OCI-LY3 (cell line): ENCODE data around the gene RAP1GAP2.

ENCODE experiments used
- H2AFZ ChIP-seq: fragments of 200-600, 300-600 bp; shearing (Covaris generic); 2 replicates; pipeline ENCODE4 v1.6.0; 2014; ENCODE audit warnings: antibody characterized with exemption, low read depth, low read length
- H3K27ac ChIP-seq: fragments of 200-600, 300-600 bp; sonication (generic); 2 replicates; pipeline ENCODE4 v1.5.1; 2014; ENCODE audit warnings: mild to moderate bottlenecking, low read length, moderate library complexity, mixed read lengths
- H3K27me3 ChIP-seq: fragments of 200-600, 300-600 bp; sonication (generic); 2 replicates; pipeline ENCODE4 v1.6.1; 2014; ENCODE audit warnings: low read depth, low read length, mixed read lengths
- H3K36me3 ChIP-seq: fragments of 200-600, 300-600 bp; sonication (generic); replicated peaks from 2 replicates; pipeline ENCODE3; 2014; ENCODE audit warnings: low read depth, low read length, mixed read lengths
- H3K4me1 ChIP-seq: fragments of 300-600, 200-600 bp; sonication (generic); 2 replicates; pipeline ENCODE4 v1.6.1; 2014; ENCODE audit warnings: low read length, mixed read lengths
- H3K4me2 ChIP-seq: fragments of 200-600, 300-600 bp; sonication (generic); 2 replicates; pipeline ENCODE4 v1.6.1; 2014; ENCODE audit warnings: low read length, mixed read lengths
- H3K4me3 ChIP-seq: fragments of 300-600, 200-600 bp; sonication (generic); 2 replicates; pipeline ENCODE4 v1.5.1; 2014; ENCODE audit warnings: antibody characterized with exemption, mild to moderate bottlenecking, low read length, moderate library complexity
- H3K79me2 ChIP-seq: fragments of 300-600, 200-600 bp; shearing (Covaris generic); 2 replicates; pipeline ENCODE4 v1.6.1; 2014; ENCODE audit warnings: mild to moderate bottlenecking, low read length, mixed read lengths
- H3K9ac ChIP-seq: fragments of 300-600, 200-600 bp; shearing (Covaris generic); 2 replicates; pipeline ENCODE4 v1.6.0; 2014; ENCODE audit warnings: mild to moderate bottlenecking, low read length, moderate library complexity
- H3K9me3 ChIP-seq: fragments of 200-600, 300-600 bp; shearing (Covaris generic); 2 replicates; pipeline ENCODE4 v1.6.1; 2014; ENCODE audit warnings: low read length, mixed read lengths; ENCODE audit not compliant: insufficient read depth
- H4K20me1 ChIP-seq: fragments of 200-600, 300-600 bp; sonication (generic); 2 replicates; pipeline ENCODE4 v1.6.1; 2016; ENCODE audit warnings: low read length, mixed read lengths; ENCODE audit not compliant: insufficient read depth
- EZH2phosphoT487 ChIP-seq: fragments of 200-600 bp; shearing (Covaris generic); IDR thresholded peaks from 2 replicates; pipeline ENCODE4 v1.6.1; 2018; ENCODE audit warnings: antibody characterized with exemption, mixed run types, low read depth
- TF ChIP-seq, protein P1 (sequence below): fragments of 200-600, 300-600 bp; sonication (generic); IDR thresholded peaks from 2 replicates; pipeline ENCODE4 v1.5.1; 2014; ENCODE audit warnings: antibody characterized with exemption, low read length, low read depth

Gene RAP1GAP2

DNA sequence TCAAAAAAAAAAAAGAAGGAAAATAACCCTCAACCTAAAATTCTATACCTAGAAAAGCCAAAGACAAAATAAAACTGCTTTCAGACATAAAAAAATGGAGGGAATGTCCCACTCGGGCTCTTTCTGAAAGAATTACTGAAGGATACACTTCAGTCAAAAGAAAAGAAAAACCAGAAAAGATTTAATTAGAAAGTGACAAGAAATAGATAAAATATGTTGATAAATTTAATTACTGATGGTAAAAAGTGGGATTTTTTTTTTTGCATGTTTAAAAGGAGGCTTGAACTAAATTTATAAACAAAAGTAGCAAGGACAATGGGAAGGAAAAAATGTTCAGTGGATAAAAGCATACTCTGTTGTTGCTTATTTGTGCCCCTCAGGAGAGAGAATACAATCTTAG, 178.1 kb downstream of the RAP1GAP2 start:
- Histone ChIP-seq H3K27ac (no peak overlapping the region), H3K27me3 (peaks cover 7% of the 10 kb centered on the region; the same call in 1 of the 2 replicates), H3K4me2 (no peak overlapping the region), H3K36me3 (no peaks in the 10 kb centered on the region), H4K20me1 (no peaks in the 10 kb centered on the region), H3K79me2 (no peaks in the 10 kb centered on the region), H3K4me1 (peaks cover 19% of the 10 kb centered on the region), H3K9ac (no peak overlapping the region), H3K4me3 (no peak overlapping the region), H3K9me3 (no peaks in the 10 kb centered on the region), H2AFZ (no peak overlapping the region)
- TF ChIP-seq EZH2phosphoT487 = no peak
- TF ChIP-seq, protein P1, sequence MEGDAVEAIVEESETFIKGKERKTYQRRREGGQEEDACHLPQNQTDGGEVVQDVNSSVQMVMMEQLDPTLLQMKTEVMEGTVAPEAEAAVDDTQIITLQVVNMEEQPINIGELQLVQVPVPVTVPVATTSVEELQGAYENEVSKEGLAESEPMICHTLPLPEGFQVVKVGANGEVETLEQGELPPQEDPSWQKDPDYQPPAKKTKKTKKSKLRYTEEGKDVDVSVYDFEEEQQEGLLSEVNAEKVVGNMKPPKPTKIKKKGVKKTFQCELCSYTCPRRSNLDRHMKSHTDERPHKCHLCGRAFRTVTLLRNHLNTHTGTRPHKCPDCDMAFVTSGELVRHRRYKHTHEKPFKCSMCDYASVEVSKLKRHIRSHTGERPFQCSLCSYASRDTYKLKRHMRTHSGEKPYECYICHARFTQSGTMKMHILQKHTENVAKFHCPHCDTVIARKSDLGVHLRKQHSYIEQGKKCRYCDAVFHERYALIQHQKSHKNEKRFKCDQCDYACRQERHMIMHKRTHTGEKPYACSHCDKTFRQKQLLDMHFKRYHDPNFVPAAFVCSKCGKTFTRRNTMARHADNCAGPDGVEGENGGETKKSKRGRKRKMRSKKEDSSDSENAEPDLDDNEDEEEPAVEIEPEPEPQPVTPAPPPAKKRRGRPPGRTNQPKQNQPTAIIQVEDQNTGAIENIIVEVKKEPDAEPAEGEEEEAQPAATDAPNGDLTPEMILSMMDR = no peak

- Histone ChIP-seq H3K4me3 (no peak overlapping the region), H4K20me1 (no peaks in the 10 kb centered on the region), H3K36me3 (no peaks in the 10 kb centered on the region), H3K9ac (no peak overlapping the region), H3K79me2 (no peaks in the 10 kb centered on the region), H2AFZ (no peak overlapping the region), H3K4me2 (no peak overlapping the region), H3K27ac (no peak overlapping the region), H3K9me3 (no peaks in the 10 kb centered on the region), H3K4me1 (peaks cover 19% of the 10 kb centered on the region), H3K27me3 (peaks cover 7% of the 10 kb centered on the region; the same call in 1 of the 2 replicates)
- TF ChIP-seq, protein P1 = no peak
- no peak for TF ChIP-seq EZH2phosphoT487
Measured at GRCh38 chr17:2975469-2975958, 179.3 kb downstream of the RAP1GAP2 start.

- H3K27me3 ChIP-seq = peaks cover 4% of the 10 kb centered on the region; the same call in 1 of the 2 replicates
- no peak overlapping the region for H2AFZ ChIP-seq
- peaks cover 13% of the 10 kb centered on the region for H3K4me1 ChIP-seq
- no peak overlapping the region for H3K9ac ChIP-seq
- H4K20me1 ChIP-seq = no peaks in the 10 kb centered on the region
- no peaks in the 10 kb centered on the region for H3K79me2 ChIP-seq
- H3K4me3 ChIP-seq = no peak overlapping the region
- no peak overlapping the region for H3K27ac ChIP-seq
- H3K4me2 ChIP-seq = no peak overlapping the region
- no peaks in the 10 kb centered on the region for H3K9me3 ChIP-seq
- H3K36me3 ChIP-seq = no peaks in the 10 kb centered on the region
- TF ChIP-seq, protein P1 = no peak
- TF ChIP-seq EZH2phosphoT487 = no peak
Measured at GRCh38 chr17:2977157-2977556, 180.9 kb downstream of the RAP1GAP2 start.

- Histone ChIP-seq H3K4me3 (no peak overlapping the region), H3K9ac (no peak overlapping the region), H3K27me3 (peaks cover 4% of the 10 kb centered on the region; the same call in 1 of the 2 replicates), H3K4me1 (peaks cover 3% of the 10 kb centered on the region), H3K4me2 (no peak overlapping the region), H3K36me3 (no peaks in the 10 kb centered on the region), H2AFZ (no peak overlapping the region), H4K20me1 (no peaks in the 10 kb centered on the region), H3K9me3 (no peaks in the 10 kb centered on the region), H3K79me2 (no peaks in the 10 kb centered on the region), H3K27ac (no peak overlapping the region)
- TF ChIP-seq EZH2phosphoT487 = no peak
- TF ChIP-seq, protein P1 = no peak
Measured at GRCh38 chr17:2978116-2978515, 181.9 kb downstream of the RAP1GAP2 start.
